Suprapubic skin (tissue), 3 donors: ENCODE results near the gene TRPV6.

ENCODE experiments used
- POLR2A ChIP-seq, 2 donors: fragments of 450-650 bp; IDR thresholded peaks; one replicate each; pipeline ENCODE4 v1.6.1; 2017; ENCODE audit warnings: antibody characterized with exemption in 2 of 2, mild to moderate bottlenecking in 2 of 2, moderate library complexity in 2 of 2
- TF ChIP-seq, protein P1 (sequence below), 2 donors: fragments of 200-600 bp in 1 of 2; fragments of 450-650 bp in 1 of 2; sonication (generic) in 1 of 2; IDR thresholded peaks; one replicate each; pipeline ENCODE4 v1.5.1; 2016 to 2019; ENCODE audit warnings: antibody characterized with exemption in 2 of 2, mild to moderate bottlenecking in 1 of 2, moderate library complexity in 1 of 2

DNA sequence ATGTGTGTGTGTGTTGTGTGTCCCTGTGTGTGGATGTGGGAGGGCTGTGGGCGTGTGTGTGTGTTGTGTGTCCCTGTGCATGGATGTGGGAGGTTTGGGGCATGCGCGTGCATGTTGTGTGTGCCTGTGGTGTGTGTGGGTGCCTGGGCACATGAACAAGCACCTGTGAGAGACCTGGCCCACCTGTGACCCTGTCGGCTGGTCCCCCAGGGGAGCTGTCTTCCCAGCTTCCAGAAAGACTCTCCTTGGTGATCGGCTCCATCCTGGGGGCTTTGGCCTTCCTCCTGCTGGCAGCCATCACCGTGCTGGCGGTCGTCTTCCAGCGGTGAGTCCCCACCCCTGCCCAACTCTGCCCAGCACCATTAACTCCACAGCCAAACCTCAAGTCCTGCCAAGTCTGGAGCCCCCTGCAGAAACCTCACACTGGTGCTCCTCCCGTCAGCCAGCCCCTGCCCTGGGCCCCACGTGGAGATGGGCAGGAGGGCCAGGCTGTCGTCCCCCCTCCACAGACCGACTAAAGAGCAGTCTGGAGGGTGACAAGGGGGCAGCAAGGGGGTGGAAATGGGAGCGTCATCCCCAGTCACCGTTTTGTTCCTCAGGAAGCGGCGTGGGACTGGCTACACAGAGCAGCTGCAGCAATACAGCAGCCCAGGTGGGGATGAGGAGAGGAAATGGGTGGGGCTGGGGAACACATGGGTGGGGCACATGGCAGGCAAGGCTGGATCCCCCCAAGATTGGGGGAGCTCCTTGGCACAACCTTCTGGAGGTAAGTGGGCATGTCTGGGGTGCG, 18.0 kb downstream of the TRPV6 start:
- TF ChIP-seq POLR2A (IDR thresholded peaks at IDR 0.05) = no peak
- TF ChIP-seq, protein P1, sequence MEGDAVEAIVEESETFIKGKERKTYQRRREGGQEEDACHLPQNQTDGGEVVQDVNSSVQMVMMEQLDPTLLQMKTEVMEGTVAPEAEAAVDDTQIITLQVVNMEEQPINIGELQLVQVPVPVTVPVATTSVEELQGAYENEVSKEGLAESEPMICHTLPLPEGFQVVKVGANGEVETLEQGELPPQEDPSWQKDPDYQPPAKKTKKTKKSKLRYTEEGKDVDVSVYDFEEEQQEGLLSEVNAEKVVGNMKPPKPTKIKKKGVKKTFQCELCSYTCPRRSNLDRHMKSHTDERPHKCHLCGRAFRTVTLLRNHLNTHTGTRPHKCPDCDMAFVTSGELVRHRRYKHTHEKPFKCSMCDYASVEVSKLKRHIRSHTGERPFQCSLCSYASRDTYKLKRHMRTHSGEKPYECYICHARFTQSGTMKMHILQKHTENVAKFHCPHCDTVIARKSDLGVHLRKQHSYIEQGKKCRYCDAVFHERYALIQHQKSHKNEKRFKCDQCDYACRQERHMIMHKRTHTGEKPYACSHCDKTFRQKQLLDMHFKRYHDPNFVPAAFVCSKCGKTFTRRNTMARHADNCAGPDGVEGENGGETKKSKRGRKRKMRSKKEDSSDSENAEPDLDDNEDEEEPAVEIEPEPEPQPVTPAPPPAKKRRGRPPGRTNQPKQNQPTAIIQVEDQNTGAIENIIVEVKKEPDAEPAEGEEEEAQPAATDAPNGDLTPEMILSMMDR (IDR thresholded peaks at IDR 0.05) = no peak
